ENCODE measurements around the gene UBE2H. TPM values are rescaled to one million over a fixed set of nuclear protein-coding genes. Genes with fewer than 3 reads are reported as not detected.

The UBE2H gene
- total and polyA plus RNA-seq, 4 donors, result 11.9 to 84.2 (median 23.7) TPM

DNA sequence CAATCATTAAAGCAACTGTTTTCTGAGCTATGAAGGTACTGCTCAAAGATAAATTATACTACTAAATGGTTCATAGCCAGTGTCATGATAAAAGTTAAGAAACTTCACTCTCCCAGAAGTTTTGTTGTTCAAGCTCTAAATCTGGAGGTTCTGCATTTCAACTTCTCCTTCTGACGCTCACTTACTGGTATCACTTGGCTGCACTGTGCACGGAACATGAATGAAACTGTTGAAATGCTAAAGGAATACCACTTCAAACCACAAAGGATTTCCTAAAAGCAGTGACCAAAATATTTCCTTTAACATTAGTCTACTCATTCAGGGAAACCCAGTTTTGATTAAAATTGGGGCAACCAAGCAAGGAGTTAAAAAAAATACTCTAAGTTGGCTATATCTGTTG lies 93.6 kb downstream of the UBE2H start:
- no peak overlapping the region for H3K9ac ChIP-seq (ENCODE audit: low read depth in 1 of 2, low read length in 2 of 2)
- peak overlapping the region in 1 of 2 donors; percentile 15 for H3K27ac ChIP-seq (ENCODE audit: low read depth in 1 of 2, low read length in 2 of 2)
- peaks cover 4 to 15% (median 9%) of the 10 kb centered on the region in 4 donors for H3K4me1 ChIP-seq (ENCODE audit: control insufficient read depth in 4 of 4, insufficient read depth in 4 of 4, low read length in 3 of 4)
- 84% methylated on average over 2 of the region's 2 CpGs for WGBS
- peaks cover 0 to 2% (median 0%) of the 10 kb centered on the region in 4 donors for H3K36me3 ChIP-seq (ENCODE audit: control insufficient read depth in 4 of 4, insufficient read depth in 3 of 4, low read depth in 1 of 4, low read length in 3 of 4)
- no peak overlapping the region for H3K4me3 ChIP-seq (ENCODE audit: low read depth in 1 of 3, low read length in 3 of 3)
- H3K9me3 ChIP-seq (ENCODE audit: control insufficient read depth in 4 of 4, low read length in 3 of 4), result no peaks in the 10 kb centered on the region
- no peaks in the 10 kb centered on the region for H3K27me3 ChIP-seq (ENCODE audit: control insufficient read depth in 4 of 4, insufficient read depth in 4 of 4, low read length in 3 of 4)
- TF ChIP-seq HNF4G (IDR thresholded peaks at IDR 0.05) (no peak), YY1 (IDR thresholded peaks at IDR 0.05) (no peak), NR2F2 (IDR thresholded peaks at IDR 0.05) (no peak), EGR1 (IDR thresholded peaks at IDR 0.05; ENCODE audit: low read depth in 2 of 2) (no peak), SP1 (IDR thresholded peaks at IDR 0.05) (no peak), RXRA (IDR thresholded peaks at IDR 0.05) (no peak)
- TF ChIP-seq, protein P1, sequence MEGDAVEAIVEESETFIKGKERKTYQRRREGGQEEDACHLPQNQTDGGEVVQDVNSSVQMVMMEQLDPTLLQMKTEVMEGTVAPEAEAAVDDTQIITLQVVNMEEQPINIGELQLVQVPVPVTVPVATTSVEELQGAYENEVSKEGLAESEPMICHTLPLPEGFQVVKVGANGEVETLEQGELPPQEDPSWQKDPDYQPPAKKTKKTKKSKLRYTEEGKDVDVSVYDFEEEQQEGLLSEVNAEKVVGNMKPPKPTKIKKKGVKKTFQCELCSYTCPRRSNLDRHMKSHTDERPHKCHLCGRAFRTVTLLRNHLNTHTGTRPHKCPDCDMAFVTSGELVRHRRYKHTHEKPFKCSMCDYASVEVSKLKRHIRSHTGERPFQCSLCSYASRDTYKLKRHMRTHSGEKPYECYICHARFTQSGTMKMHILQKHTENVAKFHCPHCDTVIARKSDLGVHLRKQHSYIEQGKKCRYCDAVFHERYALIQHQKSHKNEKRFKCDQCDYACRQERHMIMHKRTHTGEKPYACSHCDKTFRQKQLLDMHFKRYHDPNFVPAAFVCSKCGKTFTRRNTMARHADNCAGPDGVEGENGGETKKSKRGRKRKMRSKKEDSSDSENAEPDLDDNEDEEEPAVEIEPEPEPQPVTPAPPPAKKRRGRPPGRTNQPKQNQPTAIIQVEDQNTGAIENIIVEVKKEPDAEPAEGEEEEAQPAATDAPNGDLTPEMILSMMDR (IDR thresholded peaks at IDR 0.05; ENCODE audit: low read depth, low read length, missing input control), result no peak
- TF ChIP-seq, protein P2, sequence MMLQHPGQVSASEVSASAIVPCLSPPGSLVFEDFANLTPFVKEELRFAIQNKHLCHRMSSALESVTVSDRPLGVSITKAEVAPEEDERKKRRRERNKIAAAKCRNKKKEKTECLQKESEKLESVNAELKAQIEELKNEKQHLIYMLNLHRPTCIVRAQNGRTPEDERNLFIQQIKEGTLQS (IDR thresholded peaks at IDR 0.05), result no peak
- TF ChIP-seq, protein P3, sequence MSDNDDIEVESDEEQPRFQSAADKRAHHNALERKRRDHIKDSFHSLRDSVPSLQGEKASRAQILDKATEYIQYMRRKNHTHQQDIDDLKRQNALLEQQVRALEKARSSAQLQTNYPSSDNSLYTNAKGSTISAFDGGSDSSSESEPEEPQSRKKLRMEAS (IDR thresholded peaks at IDR 0.05), result no peak
- DNase-seq (ENCODE audit: low spot score), result no peak

DNA sequence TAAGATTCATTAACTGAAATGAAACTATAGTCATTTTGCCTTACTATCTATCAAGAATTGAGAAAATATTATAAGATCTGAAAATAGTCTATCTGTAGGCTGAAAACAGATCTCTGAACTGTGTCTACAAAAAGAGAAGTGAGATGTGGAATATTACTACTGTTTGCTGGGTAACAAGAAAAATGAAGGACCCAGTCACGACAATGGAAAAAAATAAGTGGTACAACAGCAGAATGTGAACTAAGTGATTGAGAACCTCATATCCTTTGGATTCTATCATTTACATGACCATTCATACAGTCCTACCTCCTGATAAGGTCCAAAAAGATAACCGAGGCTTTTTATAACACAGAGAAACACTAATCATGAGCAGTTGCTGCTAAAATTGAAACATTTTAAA lies 94.3 kb downstream of the UBE2H start:
- H3K27ac ChIP-seq (ENCODE audit: low read depth in 1 of 2, low read length in 2 of 2), result no peak overlapping the region
- peaks cover 0 to 2% (median 0%) of the 10 kb centered on the region in 4 donors for H3K36me3 ChIP-seq (ENCODE audit: control insufficient read depth in 4 of 4, insufficient read depth in 3 of 4, low read depth in 1 of 4, low read length in 3 of 4)
- 76% methylated on average over 2 of the region's 2 CpGs for WGBS
- no peaks in the 10 kb centered on the region for H3K27me3 ChIP-seq (ENCODE audit: control insufficient read depth in 4 of 4, insufficient read depth in 4 of 4, low read length in 3 of 4)
- TF ChIP-seq EGR1 (IDR thresholded peaks at IDR 0.05; ENCODE audit: low read depth in 2 of 2) (no peak), FOXA2 (IDR thresholded peaks at IDR 0.05) (no peak), HNF4A (conservative IDR thresholded peaks at IDR 0.05) (no peak), YY1 (IDR thresholded peaks at IDR 0.05) (no peak)
- TF ChIP-seq, protein P2 (IDR thresholded peaks at IDR 0.05), result no peak
- no peak overlapping the region for H3K9ac ChIP-seq (ENCODE audit: low read depth in 1 of 2, low read length in 2 of 2)
- peaks cover 4 to 19% (median 10%) of the 10 kb centered on the region in 4 donors for H3K4me1 ChIP-seq (ENCODE audit: control insufficient read depth in 4 of 4, insufficient read depth in 4 of 4, low read length in 3 of 4)
- H3K9me3 ChIP-seq (ENCODE audit: control insufficient read depth in 4 of 4, low read length in 3 of 4), result no peaks in the 10 kb centered on the region
- H3K4me3 ChIP-seq (ENCODE audit: low read depth in 1 of 3, low read length in 3 of 3), result no peak overlapping the region
- DNase-seq (ENCODE audit: low spot score), result no peak

DNA sequence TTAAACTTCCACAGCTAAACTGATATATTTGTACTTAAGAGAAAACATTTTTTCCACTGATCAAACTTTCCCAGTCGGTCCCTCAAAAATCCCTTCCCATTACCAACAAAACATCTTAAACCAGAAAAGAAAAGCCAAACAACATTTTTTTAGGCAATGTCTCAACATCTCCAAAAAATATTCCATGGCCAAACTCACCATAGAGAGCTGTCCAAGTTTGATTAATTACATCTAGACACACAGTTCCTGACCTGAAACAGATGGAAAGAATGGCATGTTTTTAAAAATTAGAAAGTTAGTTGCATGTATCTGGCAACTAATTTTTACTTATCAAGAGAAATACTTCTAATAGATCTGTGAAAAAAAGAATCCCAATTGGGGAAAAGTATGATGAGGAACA lies 95.4 kb downstream of the UBE2H start:
- no peak overlapping the region for H3K9ac ChIP-seq (ENCODE audit: low read depth in 1 of 2, low read length in 2 of 2)
- H3K4me3 ChIP-seq (ENCODE audit: low read depth in 1 of 3, low read length in 3 of 3), result no peak overlapping the region
- DNase-seq (ENCODE audit: low spot score), result no peak
- H3K27ac ChIP-seq (ENCODE audit: low read depth in 1 of 2, low read length in 2 of 2), result no peak overlapping the region
- H3K36me3 ChIP-seq (ENCODE audit: control insufficient read depth in 4 of 4, insufficient read depth in 3 of 4, low read depth in 1 of 4, low read length in 3 of 4), result peaks cover 0 to 2% (median 0%) of the 10 kb centered on the region in 4 donors
- H3K27me3 ChIP-seq (ENCODE audit: control insufficient read depth in 4 of 4, insufficient read depth in 4 of 4, low read length in 3 of 4), result no peaks in the 10 kb centered on the region
- H3K9me3 ChIP-seq (ENCODE audit: control insufficient read depth in 4 of 4, low read length in 3 of 4), result no peaks in the 10 kb centered on the region
- H3K4me1 ChIP-seq (ENCODE audit: control insufficient read depth in 4 of 4, insufficient read depth in 4 of 4, low read length in 3 of 4), result peaks cover 7 to 31% (median 21%) of the 10 kb centered on the region in 4 donors
- peak; percentile 29 for TF ChIP-seq NR2F2 (IDR thresholded peaks at IDR 0.05)
- no peak for TF ChIP-seq RAD21 (IDR thresholded peaks at IDR 0.05)
- 88% methylated on average over 1 of the region's 1 CpG for WGBS
